WTC11 (cell line): ENCODE results near the gene AEBP2. TPM values are rescaled to one million over a fixed set of nuclear protein-coding genes. Genes with fewer than 3 reads are reported as not detected.

Source experiments
- ATAC-seq: fragments of 200-7000 bp; cut with Tn5 transposase; 2 replicates; pipeline ENCODE4 v1.10.0; 2021; ENCODE audit warnings: mild to moderate bottlenecking, moderate library complexity
- CTCF ChIA-PET: fragments of 300-600 bp; sonication (Branson Sonifier 250); formaldehyde crosslinking; loops from one replicate; lab custom pipeline; 2021; ENCODE audit warnings: antibody characterized with exemption; lab: Charles Lee
- POLR2A ChIA-PET: fragments of 350-600 bp; sonication (Branson Sonifier 250); formaldehyde crosslinking; loops from one replicate; lab custom pipeline; 2021; ENCODE audit warnings: antibody characterized with exemption; lab: Charles Lee
- DNase-seq: peaks from one replicate; pipeline ENCODE4 v3.0.0; 2021; ENCODE audit warnings: low spot score
- H3K27ac Mint-ChIP-seq: 2 replicates; pipeline ENCODE4 v1.8.0; 2021; ENCODE audit warnings: mixed read lengths
- H3K27me3 Mint-ChIP-seq: 2 replicates; pipeline ENCODE4 v1.8.0; 2021; ENCODE audit warnings: low read depth, mild to moderate bottlenecking, moderate library complexity, mixed read lengths
- H3K36me3 Mint-ChIP-seq: 2 replicates; pipeline ENCODE4 v1.8.0; 2021; ENCODE audit warnings: mixed read lengths
- H3K4me1 Mint-ChIP-seq: 2 replicates; pipeline ENCODE4 v1.8.0; 2022; ENCODE audit warnings: mixed read lengths
- H3K4me3 Mint-ChIP-seq: 2 replicates; pipeline ENCODE4 v1.8.0; 2021; ENCODE audit warnings: mild to moderate bottlenecking, moderate library complexity, mixed read lengths
- H3K9me3 Mint-ChIP-seq: 2 replicates; pipeline ENCODE4 v1.8.0; 2021; ENCODE audit warnings: mixed read lengths
- ARID4B ChIP-seq: sonication (generic); formaldehyde crosslinking; IDR thresholded peaks from 2 replicates; pipeline ENCODE4 v1.8.0; 2023; ENCODE audit warnings: missing genetic modification reagents, mild to moderate bottlenecking, borderline replicate concordance
- CDX4 ChIP-seq: fragments of 250-450 bp; sonication (Bioruptor Pico); IDR thresholded peaks from 2 replicates; pipeline ENCODE4 v1.9.0; 2021; ENCODE audit warnings: moderate library complexity, mild to moderate bottlenecking, inconsistent platforms, borderline replicate concordance
- EMX1 ChIP-seq: fragments of 250-450 bp; sonication (Bioruptor Pico); IDR thresholded peaks from 2 replicates; pipeline ENCODE4 v1.8.0; 2021; ENCODE audit warnings: mild to moderate bottlenecking
- GABPB1 ChIP-seq: sonication (generic); formaldehyde crosslinking; IDR thresholded peaks from 2 replicates; pipeline ENCODE4 v1.8.1; 2023; ENCODE audit warnings: mild to moderate bottlenecking, missing genetic modification reagents
- IRF2 ChIP-seq: sonication (generic); formaldehyde crosslinking; IDR thresholded peaks from 2 replicates; pipeline ENCODE4 v1.8.0; 2022; ENCODE audit warnings: low read depth, missing genetic modification reagents, borderline replicate concordance
- KAT7 ChIP-seq: sonication (generic); formaldehyde crosslinking; IDR thresholded peaks from 2 replicates; pipeline ENCODE4 v1.8.1; 2023; ENCODE audit warnings: missing genetic modification reagents, mild to moderate bottlenecking, borderline replicate concordance
- NFE2L1 ChIP-seq: sonication (generic); formaldehyde crosslinking; IDR thresholded peaks from 2 replicates; pipeline ENCODE4 v1.8.1; 2023; ENCODE audit warnings: missing genetic modification reagents
- NR2C2 ChIP-seq: sonication (generic); formaldehyde crosslinking; IDR thresholded peaks from 2 replicates; pipeline ENCODE4 v1.8.0; 2022; ENCODE audit warnings: mild to moderate bottlenecking, missing genetic modification reagents
- STAT6 ChIP-seq: sonication (generic); formaldehyde crosslinking; conservative IDR thresholded peaks from 2 replicates; pipeline ENCODE4 v1.8.1; 2023; ENCODE audit warnings: mild to moderate bottlenecking, low read depth, missing genetic modification reagents, moderate library complexity
- ZBTB21 ChIP-seq: sonication (generic); formaldehyde crosslinking; IDR thresholded peaks from 2 replicates; pipeline ENCODE4 v1.8.1; 2023; ENCODE audit warnings: mild to moderate bottlenecking, missing genetic modification reagents, borderline replicate concordance
- ZNF396 ChIP-seq: fragments of 250-450 bp; sonication (Bioruptor Pico); IDR thresholded peaks from 2 replicates; pipeline ENCODE4 v1.8.0; 2021; ENCODE audit warnings: mild to moderate bottlenecking, moderate library complexity, borderline replicate concordance
- ZNF425 ChIP-seq: fragments of 250-450 bp; sonication (Bioruptor Pico); conservative IDR thresholded peaks from 2 replicates; pipeline ENCODE4 v1.9.0; 2021; ENCODE audit warnings: mild to moderate bottlenecking
- ZNF532 ChIP-seq: fragments of 250-450 bp; sonication (Bioruptor Pico); IDR thresholded peaks from 2 replicates; pipeline ENCODE4 v1.9.0; 2021; ENCODE audit warnings: mild to moderate bottlenecking, borderline replicate concordance
- total RNA-seq: library from RNA; stranded (reverse); gene quantifications from 3 replicates; pipeline ENCODE4 v1.2.3, GENCODE V29; 2021
- TF ChIP-seq, protein P1 (sequence below): sonication (generic); formaldehyde crosslinking; IDR thresholded peaks from 2 replicates; pipeline ENCODE4 v1.8.0; 2022; ENCODE audit warnings: mild to moderate bottlenecking, missing genetic modification reagents

AEBP2 gene
- total RNA-seq, 1 experiment from 2014 or later = 65.9 TPM

DNA sequence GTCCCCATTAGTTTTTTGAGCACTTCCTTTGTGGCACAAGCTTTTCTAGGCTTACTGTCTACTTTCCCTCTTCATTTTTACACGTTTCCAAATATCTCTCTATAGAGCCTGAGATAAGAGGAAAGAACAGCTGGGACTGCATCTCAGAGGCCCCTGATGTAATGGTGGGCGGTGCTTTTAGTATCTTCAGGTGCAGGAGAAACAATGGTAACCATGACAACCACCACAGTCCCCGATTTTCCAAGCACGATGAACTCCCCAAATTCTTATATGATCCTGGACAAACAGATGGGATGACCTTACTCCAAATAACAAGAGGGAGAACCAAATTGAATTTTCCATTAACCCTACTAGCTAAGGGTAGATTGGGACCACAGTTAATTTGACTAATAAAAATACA lies 103.3 kb downstream of the AEBP2 start (continued):
- TF ChIP-seq ZNF425 = no peak
- TF ChIP-seq EMX1 (CRISPR knock-in tag) = no peak
- TF ChIP-seq KAT7 (CRISPR knock-in tag) = no peak
- no peak for TF ChIP-seq STAT6 (CRISPR knock-in tag)
- TF ChIP-seq IRF2 (CRISPR knock-in tag) = no peak
- no peak for TF ChIP-seq ZNF532 (CRISPR knock-in tag)
- TF ChIP-seq ZNF396 (CRISPR knock-in tag) = no peak
- no peak for TF ChIP-seq ZBTB21 (CRISPR knock-in tag)

DNA sequence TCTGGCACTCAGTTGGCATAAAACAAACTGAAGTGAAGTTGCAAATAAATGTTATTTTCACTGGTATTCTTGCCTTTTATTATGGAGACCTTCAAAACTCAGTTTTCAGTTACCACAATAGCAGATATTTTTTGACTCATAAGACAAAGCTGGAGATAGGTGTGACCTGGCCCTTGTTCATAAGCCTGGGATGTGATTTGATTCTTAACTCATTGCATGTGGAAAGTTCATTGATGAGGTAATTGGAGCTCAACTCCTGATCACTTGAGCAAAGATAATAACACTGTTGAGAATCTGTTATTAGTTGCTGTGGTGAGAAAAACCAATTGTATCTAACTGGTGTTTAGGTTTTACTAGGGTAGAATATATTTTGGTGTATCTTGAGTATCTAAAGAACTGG lies 105.1 kb downstream of the AEBP2 start:
- Mint-ChIP-seq H3K27me3 (no peaks in the 10 kb centered on the region), H3K4me1 (peaks cover 22% of the 10 kb centered on the region), H3K27ac (no peak overlapping the region), H3K9me3 (no peaks in the 10 kb centered on the region), H3K4me3 (no peak overlapping the region), H3K36me3 (no peaks in the 10 kb centered on the region)
- DNase-seq (no peak), ATAC-seq (no peak)
- ChIA-PET POLR2A (interaction anchor here (0.6 kb wide), 1 partner anchor 160 kb away, joined by 7 read pairs; no protein-coding TSS in a partner anchor), CTCF (no interaction called here)
- TF ChIP-seq NR2C2 (CRISPR knock-in tag) (no peak), GABPB1 (CRISPR knock-in tag) (no peak), ZNF425 (no peak), ARID4B (no peak), NFE2L1 (CRISPR knock-in tag) (no peak), CDX4 (no peak), STAT6 (CRISPR knock-in tag) (no peak)
- TF ChIP-seq, protein P1, sequence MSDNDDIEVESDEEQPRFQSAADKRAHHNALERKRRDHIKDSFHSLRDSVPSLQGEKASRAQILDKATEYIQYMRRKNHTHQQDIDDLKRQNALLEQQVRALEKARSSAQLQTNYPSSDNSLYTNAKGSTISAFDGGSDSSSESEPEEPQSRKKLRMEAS (CRISPR knock-in tag) = no peak
